ENCODE measurements around the gene LIPG.

The LIPG gene

DNA sequence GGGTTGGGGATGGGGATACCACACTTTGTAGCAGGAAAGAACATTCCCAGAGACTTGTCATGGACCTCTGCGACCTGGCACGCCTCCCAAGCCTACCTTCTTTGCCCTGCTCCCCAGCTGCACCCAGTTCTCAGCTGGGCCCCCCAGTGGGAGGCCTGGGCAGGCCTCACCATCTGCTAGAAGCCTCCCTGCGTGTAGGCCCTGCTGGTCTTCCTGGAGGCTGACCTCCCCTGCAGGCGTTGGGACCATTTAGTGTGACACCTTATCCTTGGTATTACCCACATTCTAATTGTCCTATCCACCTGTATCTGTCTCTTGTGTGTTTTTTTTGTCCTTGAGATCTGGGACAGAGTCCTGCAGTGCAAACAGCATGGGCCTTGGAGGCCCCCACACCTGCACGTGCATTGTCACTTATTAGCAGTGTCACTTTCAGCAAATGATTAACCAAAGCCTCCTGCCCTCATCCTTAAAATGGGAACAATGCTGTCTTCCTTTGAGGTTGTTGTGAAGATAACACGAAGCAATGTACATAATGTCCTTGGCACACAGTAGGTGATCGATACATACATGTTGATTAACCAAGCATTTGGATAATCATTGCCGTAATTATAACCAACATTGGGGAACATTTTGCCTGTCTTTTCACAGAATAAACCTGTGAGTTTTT, 77.2 kb downstream of the LIPG start:
- no peak for DNase-seq (ENCODE audit: low read depth in 2 of 2)

DNA sequence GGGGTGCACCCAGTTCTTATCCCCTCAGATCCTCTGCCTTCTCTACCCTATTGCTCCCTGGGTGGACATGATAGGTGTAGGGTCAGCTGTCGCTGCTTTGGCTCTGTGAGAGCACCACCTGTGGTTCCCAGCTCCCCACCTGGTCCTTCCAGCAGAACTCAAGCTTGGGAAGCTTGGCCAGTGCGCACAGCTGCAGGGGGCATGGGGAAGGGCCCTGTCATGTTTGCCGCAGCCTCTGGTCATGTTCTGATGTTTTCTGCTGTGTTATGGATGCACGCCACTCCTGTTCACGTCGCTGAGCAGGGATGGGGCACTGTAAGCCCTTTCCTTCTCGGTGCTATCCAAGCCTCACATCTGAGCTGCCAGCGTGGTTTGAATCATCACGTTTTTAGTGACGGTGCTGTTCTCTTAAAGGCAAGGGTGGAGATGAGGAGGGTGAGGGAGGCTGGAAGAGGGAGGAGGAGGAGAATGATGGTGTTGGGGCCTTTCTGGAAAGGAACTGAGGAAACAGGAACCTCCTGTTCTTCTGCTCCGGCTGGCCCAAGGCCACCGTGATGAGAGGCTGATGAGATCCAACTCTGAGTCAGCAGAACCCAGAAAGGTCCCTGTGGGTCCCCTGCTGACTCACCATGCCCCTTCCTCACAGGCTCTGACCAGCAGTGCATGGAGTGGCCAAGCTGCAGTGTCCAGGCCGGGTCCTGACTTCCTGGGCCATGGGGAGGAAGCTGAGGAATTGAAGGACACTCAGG, 78.0 kb downstream of the LIPG start:
- DNase-seq (ENCODE audit: low read depth in 2 of 2): no peak

DNA sequence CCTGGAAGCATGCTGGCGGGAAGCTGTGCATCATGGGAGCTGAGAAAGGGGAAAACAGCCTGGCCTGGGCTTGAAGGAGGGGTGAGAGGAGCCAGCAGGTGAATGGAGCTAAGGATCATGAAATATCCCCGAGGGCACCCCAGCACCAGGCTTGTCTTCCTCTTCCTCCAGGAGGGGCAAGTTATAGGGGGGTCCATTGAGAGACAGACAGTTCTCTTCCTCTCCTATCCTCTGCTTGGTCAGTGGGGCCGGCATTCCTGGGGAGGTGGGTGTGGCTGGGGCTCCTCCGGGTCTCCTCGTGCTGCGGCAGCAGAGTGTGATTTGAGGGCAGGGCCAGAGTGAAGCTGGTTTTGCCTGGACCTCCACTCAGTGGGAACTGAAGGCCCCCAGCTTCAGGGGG, 78.9 kb downstream of the LIPG start:
- no peak for DNase-seq (ENCODE audit: low read depth in 2 of 2)

DNA sequence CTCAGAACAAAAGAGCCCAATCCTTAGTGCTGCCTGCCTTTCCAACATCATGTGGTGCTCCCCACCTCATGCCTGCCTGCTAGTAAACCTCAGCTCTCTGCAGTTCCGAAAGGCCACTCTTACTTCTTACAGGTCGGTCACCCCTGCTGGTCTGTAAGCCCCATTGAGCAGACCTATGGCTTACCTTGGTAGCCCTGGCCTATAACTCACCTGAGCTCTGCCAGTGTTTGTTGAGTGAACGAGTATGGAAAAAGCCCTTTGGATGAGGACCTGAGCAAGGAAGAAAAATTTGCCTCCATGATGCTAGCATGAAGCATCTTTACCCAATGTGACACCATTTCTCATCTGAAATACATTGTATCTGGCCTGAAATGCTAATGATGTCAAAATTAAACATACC, 83.3 kb downstream of the LIPG start:
- no peak for DNase-seq (ENCODE audit: low read depth in 2 of 2)

DNA sequence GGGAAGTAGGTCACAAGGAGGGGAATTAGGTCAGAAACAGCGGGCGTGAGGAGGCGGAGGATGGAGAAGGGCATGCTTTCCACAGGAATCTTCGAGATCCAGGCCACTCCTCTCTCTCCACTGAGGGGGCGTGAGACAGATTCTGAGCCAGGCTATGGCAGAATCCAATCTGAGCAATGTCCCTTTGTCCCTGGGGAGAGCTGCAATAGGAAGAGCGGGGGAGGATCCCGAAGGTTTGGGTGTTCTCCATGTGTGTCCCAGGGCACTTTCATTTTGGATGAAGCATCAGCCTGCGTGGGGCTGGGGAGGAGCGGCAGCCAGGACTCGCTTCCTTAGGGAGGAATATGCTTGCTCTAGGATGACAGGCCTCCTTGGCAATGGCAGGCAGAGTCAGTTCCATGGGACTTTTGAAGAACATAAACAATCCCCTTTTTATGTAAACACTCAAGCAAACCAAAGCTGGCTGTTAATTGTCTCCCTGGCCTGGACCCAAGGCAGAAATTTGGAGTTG, 84.0 kb downstream of the LIPG start:
- DNase-seq (ENCODE audit: low read depth in 2 of 2): no peak

DNA sequence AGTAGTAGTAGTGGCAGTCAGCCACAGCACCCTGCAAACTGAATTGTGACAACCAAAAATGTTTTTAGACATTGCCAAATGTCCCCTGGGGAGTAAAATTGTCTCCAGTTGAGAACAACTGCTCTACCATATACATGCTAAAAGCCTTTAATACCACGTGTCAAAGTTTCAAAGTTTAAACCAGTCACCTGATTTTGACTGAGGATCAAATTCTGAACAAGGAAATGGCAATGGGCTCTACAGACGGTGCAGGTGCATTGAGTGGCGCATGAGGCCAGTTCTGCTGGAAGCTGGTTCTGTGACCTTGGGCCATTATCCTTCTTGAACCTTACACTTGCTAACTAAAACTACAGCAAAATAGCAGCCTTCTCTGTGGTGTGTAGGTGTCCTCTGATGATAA, 85.0 kb downstream of the LIPG start:
- no peak for DNase-seq (ENCODE audit: low read depth in 2 of 2)

DNA sequence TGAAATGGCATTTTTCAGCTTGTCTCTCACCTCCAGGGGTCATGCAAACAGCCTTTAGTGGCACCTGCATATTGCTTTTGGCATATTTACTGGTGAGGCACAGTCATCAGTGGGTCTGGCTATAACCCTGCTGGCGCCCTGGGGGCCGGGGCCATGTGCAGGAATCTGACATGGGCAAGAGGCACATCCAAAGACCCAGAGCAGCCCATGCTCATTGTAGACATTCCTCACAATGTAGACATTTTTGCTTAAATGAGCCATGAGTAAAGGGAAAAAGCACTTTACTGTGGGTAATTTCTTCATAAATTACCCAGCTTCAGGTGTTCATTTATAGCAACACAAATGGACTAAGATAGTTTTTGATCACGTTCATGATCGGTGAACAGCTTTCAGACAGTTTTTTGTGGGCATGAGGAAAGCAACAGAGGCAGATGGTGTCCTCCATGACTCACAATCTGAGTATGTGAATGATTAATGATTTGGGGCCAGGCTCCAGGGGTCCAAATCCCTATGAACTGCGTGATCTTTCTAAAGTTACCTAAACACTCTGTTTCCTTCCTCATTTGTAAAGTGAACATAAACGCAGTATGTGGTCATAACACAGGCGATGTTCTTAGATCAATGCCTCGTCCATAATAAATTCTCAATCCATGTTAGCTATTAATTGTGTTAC, 85.8 kb downstream of the LIPG start:
- DNase-seq (ENCODE audit: low read depth in 2 of 2): no peak

DNA sequence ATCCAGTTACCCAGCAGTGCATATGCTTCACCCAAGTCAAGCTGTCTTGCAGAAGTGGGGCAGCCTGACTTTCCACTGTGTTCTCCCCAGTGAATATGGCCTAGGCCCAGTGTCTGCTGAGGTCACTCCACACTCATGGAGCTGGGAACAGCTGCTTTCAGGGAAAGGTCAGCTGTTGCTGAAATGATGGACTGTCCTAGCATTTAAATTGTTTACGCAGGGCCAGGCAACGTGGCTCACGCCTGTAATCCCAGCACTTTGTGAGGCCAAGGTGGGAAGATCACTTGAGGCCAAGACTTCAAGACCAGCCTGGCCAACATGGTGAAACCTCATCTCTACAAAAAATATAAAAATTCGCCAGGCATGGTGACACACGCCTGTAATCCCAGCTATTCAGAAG, 86.5 kb downstream of the LIPG start:
- no peak for DNase-seq (ENCODE audit: low read depth in 2 of 2)
